Measurements from ENCODE around the gene ALKBH4.
"Not testable (repeated sequence)": the region's sequence is repeated elsewhere in the genome, so short reads cannot be mapped to it uniquely, and the experiment has no call there.

The ALKBH4 gene

DNA sequence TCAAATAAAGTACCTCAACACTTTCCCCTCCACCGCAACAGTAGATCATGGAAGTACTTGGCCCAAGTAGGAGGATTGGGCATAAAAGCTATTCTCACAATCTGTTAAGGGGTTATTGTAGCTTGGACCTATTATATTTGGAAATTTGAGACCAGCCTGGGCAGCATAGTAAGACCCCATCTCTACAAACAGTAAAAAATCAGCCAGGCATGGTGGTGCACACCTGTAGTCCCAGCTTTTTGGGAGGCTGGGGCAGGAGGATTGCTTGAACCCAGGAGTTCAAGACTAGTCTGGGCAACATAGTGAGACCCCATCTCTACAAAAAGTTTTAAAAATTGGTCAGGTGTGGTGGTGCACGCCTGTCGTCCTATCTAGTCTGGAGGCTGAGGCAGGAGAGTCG is 55.3 kb downstream of the ALKBH4 start:
- Histone ChIP-seq H3K4me3 (ENCODE audit: low read length) (no peak overlapping the region), H3K36me3 (ENCODE audit: control insufficient read depth, insufficient read depth, low read length) (peaks cover 29% of the 10 kb centered on the region), H3K27me3 (ENCODE audit: control insufficient read depth, insufficient read depth, low read length) (no peaks in the 10 kb centered on the region), H3K9ac (ENCODE audit: low read length) (no peak overlapping the region), H3K4me1 (ENCODE audit: control insufficient read depth, insufficient read depth, low read length) (peaks cover 2% of the 10 kb centered on the region), H3K27ac (ENCODE audit: low read depth, low read length) (no peak overlapping the region)

DNA sequence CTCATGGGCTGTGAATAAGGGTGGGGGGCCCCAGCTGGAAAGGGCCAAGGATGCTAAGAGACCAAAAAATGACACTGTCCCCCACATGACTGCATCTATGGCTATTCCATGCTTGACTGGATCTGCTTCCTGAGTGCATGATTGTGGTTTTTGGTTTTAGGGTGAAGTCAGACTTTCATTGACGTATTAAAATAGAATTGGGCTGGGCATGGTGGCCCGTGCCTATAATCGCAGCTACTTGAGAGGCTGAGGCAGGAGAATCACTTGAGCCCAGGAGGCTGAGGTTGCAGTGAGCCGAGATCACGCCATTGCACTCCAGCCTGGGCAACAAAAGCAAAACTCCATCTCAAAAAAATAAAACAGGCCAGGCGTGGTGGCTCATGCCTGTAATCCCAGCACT is 56.1 kb downstream of the ALKBH4 start:
- H3K4me3 ChIP-seq (ENCODE audit: low read length); H3K27me3 ChIP-seq (ENCODE audit: control insufficient read depth, insufficient read depth, low read length); H3K9ac ChIP-seq (ENCODE audit: low read length); H3K4me1 ChIP-seq (ENCODE audit: control insufficient read depth, insufficient read depth, low read length); H3K27ac ChIP-seq (ENCODE audit: low read depth, low read length): not testable (repeated sequence)
- peaks cover 33% of the 10 kb centered on the region for H3K36me3 ChIP-seq (ENCODE audit: control insufficient read depth, insufficient read depth, low read length)

DNA sequence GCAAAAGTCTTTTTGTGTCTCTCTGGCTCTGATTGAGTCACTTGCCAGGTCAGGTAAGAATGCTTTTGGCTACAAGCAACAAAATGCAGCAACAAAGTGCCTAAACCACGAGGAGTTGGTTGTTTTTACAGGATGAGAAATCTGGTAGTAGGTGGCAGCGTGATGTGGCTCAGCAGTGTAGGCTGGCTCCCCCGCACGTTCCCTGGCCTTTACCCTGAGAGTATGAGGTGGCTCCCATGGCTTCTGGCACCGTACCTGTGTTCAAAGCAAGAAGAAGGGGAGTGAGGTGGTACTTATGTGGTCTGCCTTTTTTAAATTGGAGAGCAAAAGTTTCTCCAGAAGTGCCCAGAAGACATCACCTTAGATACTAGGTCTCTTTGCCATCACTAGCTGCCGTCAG is 56.8 kb downstream of the ALKBH4 start:
- H3K36me3 ChIP-seq (ENCODE audit: control insufficient read depth, insufficient read depth, low read length), result peaks cover 33% of the 10 kb centered on the region

More for the DNA sequence above, 56.8 kb downstream of the ALKBH4 start:
- Histone ChIP-seq H3K4me1 (ENCODE audit: control insufficient read depth, insufficient read depth, low read length) (peaks cover under 1% of the 10 kb centered on the region), H3K9ac (ENCODE audit: low read length) (no peak overlapping the region), H3K27ac (ENCODE audit: low read depth, low read length) (no peak overlapping the region), H3K4me3 (ENCODE audit: low read length) (no peak overlapping the region), H3K27me3 (ENCODE audit: control insufficient read depth, insufficient read depth, low read length) (no peaks in the 10 kb centered on the region)
